GM21360 (cell line): ENCODE measurements around the gene GRIK4.
"Not testable (repeated sequence)": the region's sequence is repeated elsewhere in the genome, so short reads cannot be mapped to it uniquely, and the experiment has no call there.

ENCODE experiments used
- ATAC-seq: cut with Tn5 transposase; IDR thresholded peaks from one replicate; pipeline ENCODE4 v1.9.1; 2021; ENCODE audit warnings: mild to moderate bottlenecking, moderate library complexity; ENCODE audit not compliant: unreplicated experiment

GRIK4 gene

GRCh38 chr11:120511116-120511819 is at the start of gene GRIK4:
TSS of gene GRIK4 (plus strand) at chr11:120511748. CDS start at chr11:120660319, 148,571 bp downstream.
- ATAC-seq: peak; percentile 75

- ATAC-seq: no peak
These were observed 48.7 kb upstream of the GRIK4 start for GRCh38 chr11:120462825-120463224.

- no peak for ATAC-seq
These were observed 45.5 kb upstream of the GRIK4 start for GRCh38 chr11:120465921-120466534.

GRCh38 chr11:120467627-120468026 is 43.9 kb upstream of the GRIK4 start:
- no peak for ATAC-seq

GRCh38 chr11:120471131-120471530 is 40.4 kb upstream of the GRIK4 start:
- no peak for ATAC-seq

GRCh38 chr11:120471994-120472393 is 39.6 kb upstream of the GRIK4 start:
- no peak for ATAC-seq

GRCh38 chr11:120473503-120473902 is 38.0 kb upstream of the GRIK4 start:
- no peak for ATAC-seq

GRCh38 chr11:120482149-120482548 is 29.4 kb upstream of the GRIK4 start:
- no peak for ATAC-seq

GRCh38 chr11:120484722-120485121 is 26.8 kb upstream of the GRIK4 start:
- ATAC-seq: no peak

GRCh38 chr11:120486138-120486537 is 25.4 kb upstream of the GRIK4 start:
- no peak for ATAC-seq

GRCh38 chr11:120489799-120490198 is 21.7 kb upstream of the GRIK4 start:
- no peak for ATAC-seq

- ATAC-seq: no peak
These were observed 19.1 kb upstream of the GRIK4 start for GRCh38 chr11:120492486-120492885.

- ATAC-seq: no peak
These were observed 17.0 kb upstream of the GRIK4 start for GRCh38 chr11:120494595-120494994.

- ATAC-seq: no peak
These were observed 12.5 kb upstream of the GRIK4 start for GRCh38 chr11:120499088-120499487.

GRCh38 chr11:120499859-120500258 is 11.7 kb upstream of the GRIK4 start:
- ATAC-seq: no peak

GRCh38 chr11:120500414-120501071 is 11.0 kb upstream of the GRIK4 start:
- no peak for ATAC-seq

GRCh38 chr11:120501440-120501839 is 10.1 kb upstream of the GRIK4 start:
- ATAC-seq: no peak

- ATAC-seq: no peak
These were observed 9.4 kb upstream of the GRIK4 start for GRCh38 chr11:120501976-120502755.

- not testable (repeated sequence) for ATAC-seq
These were observed 8.0 kb upstream of the GRIK4 start for GRCh38 chr11:120503529-120503928.

GRCh38 chr11:120505801-120506425 is 5.6 kb upstream of the GRIK4 start:
- no peak for ATAC-seq
